GM23338 (cell line): ENCODE data around the gene OPRL1. TPM values are rescaled to one million over a fixed set of nuclear protein-coding genes. Genes with fewer than 3 reads are reported as not detected.

Experiments
- ATAC-seq: fragments of 200-7000 bp; cut with Tn5 transposase; 3 replicates; pipeline ENCODE4 v1.9.1; 2020
- DNase-seq: peaks from one replicate; pipeline ENCODE4 v3.0.0-alpha.2; 2015; ENCODE audit warnings: low spot score
- H2AFZ ChIP-seq: fragments of 200-600 bp; sonication (generic); 2 replicates; pipeline ENCODE4 v1.8.0; 2016; ENCODE audit warnings: antibody characterized with exemption, mild to moderate bottlenecking, moderate library complexity
- H3F3A ChIP-seq: fragments of 200-600 bp; sonication (generic); replicated peaks from 2 replicates; pipeline ENCODE4 v1.8.0; 2017; ENCODE audit warnings: antibody characterized with exemption, mixed run types, low read depth
- H3K27ac ChIP-seq: fragments of 200-600 bp; sonication (generic); 2 replicates; pipeline ENCODE4 v1.6.1; 2016; ENCODE audit warnings: low read depth
- H3K27me3 ChIP-seq: fragments of 200-600 bp; sonication (generic); 2 replicates; pipeline ENCODE4 v1.8.0; 2016; ENCODE audit warnings: mild to moderate bottlenecking, mixed run types, moderate library complexity; ENCODE audit not compliant: insufficient read depth
- H3K36me3 ChIP-seq: fragments of 200-600 bp; sonication (generic); 2 replicates; pipeline ENCODE4 v1.8.0; 2016; ENCODE audit warnings: mild to moderate bottlenecking; ENCODE audit not compliant: insufficient read depth
- H3K4me1 ChIP-seq: fragments of 200-600 bp; sonication (generic); 2 replicates; pipeline ENCODE4 v1.8.0; 2016; ENCODE audit warnings: mild to moderate bottlenecking, moderate library complexity; ENCODE audit not compliant: insufficient read depth
- H3K4me2 ChIP-seq: fragments of 200-600 bp; sonication (generic); 2 replicates; pipeline ENCODE4 v1.7.1; 2017; ENCODE audit warnings: mixed run types
- H3K4me3 ChIP-seq: fragments of 200-600 bp; sonication (generic); 2 replicates; pipeline ENCODE4 v1.6.1; 2016; ENCODE audit warnings: mixed run types
- H3K79me2 ChIP-seq: fragments of 200-600 bp; sonication (generic); replicated peaks from 2 replicates; pipeline ENCODE4 v1.8.0; 2017; ENCODE audit warnings: mild to moderate bottlenecking; ENCODE audit not compliant: insufficient read depth
- H3K9me2 ChIP-seq: fragments of 200-600 bp; sonication (generic); 2 replicates; pipeline ENCODE4 v1.8.0; 2017; ENCODE audit not compliant: insufficient read depth
- H4K20me1 ChIP-seq: fragments of 200-600 bp; sonication (generic); replicated peaks from 2 replicates; pipeline ENCODE4 v1.8.0; 2017; ENCODE audit warnings: mild to moderate bottlenecking; ENCODE audit not compliant: insufficient read depth
- H3K27ac Mint-ChIP-seq: 2 replicates; pipeline ENCODE4 v1.8.0; 2020; ENCODE audit warnings: inconsistent platforms, mild to moderate bottlenecking, moderate library complexity, mixed read lengths
- H3K27me3 Mint-ChIP-seq: 3 replicates; pipeline ENCODE4 v1.8.0; 2022; ENCODE audit warnings: low read depth, mild to moderate bottlenecking, moderate library complexity, mixed read lengths, inconsistent platforms; ENCODE audit not compliant: insufficient read depth, poor library complexity
- H3K36me3 Mint-ChIP-seq: 3 replicates; pipeline ENCODE4 v1.8.0; 2021; ENCODE audit warnings: low read depth, mild to moderate bottlenecking, inconsistent platforms, moderate library complexity, mixed read lengths
- H3K4me1 Mint-ChIP-seq: 3 replicates; pipeline ENCODE4 v1.8.0; 2020; ENCODE audit warnings: mild to moderate bottlenecking, inconsistent platforms, mixed read lengths
- H3K4me3 Mint-ChIP-seq: 3 replicates; pipeline ENCODE4 v1.8.0; 2021; ENCODE audit warnings: moderate library complexity, mild to moderate bottlenecking, inconsistent platforms, mixed read lengths
- H3K9me3 Mint-ChIP-seq: 3 replicates; pipeline ENCODE4 v1.8.0; 2020; ENCODE audit warnings: moderate library complexity, mild to moderate bottlenecking, inconsistent platforms, mixed read lengths
- EZH2 ChIP-seq: fragments of 200-600 bp; sonication (generic); IDR thresholded peaks from one replicate; pipeline ENCODE4 v1.8.0; 2017; ENCODE audit warnings: antibody characterized with exemption, mild to moderate bottlenecking, low read depth; ENCODE audit not compliant: unreplicated experiment
- JUNB ChIP-seq: IDR thresholded peaks from one replicate; pipeline ENCODE4 v1.6.1; 2016; ENCODE audit warnings: antibody characterized with exemption; ENCODE audit not compliant: unreplicated experiment
- NANOG ChIP-seq: IDR thresholded peaks from 2 replicates; pipeline ENCODE4 v1.6.1; 2016; ENCODE audit warnings: antibody characterized with exemption, borderline replicate concordance
- POLR2AphosphoS5 ChIP-seq: IDR thresholded peaks from 2 replicates; pipeline ENCODE4 v1.6.1; 2016; ENCODE audit warnings: antibody characterized with exemption, low read depth
- polyA plus RNA-seq: library from polyadenylated mRNA; unstranded; fragments of >200 nt; fragmentation: Nextera tagmentation; extraction: Ambion mirVana; gene quantifications from 2 replicates; pipeline ENCODE4 v1.2.1, GENCODE V29; 2016
- total RNA-seq: library from RNA; depleted of rRNA; stranded (reverse); fragments of >200 nt; shearing (Covaris generic); gene quantifications from 2 replicates; pipeline ENCODE4 v1.2.3, GENCODE V29; 2014
- TF ChIP-seq, protein P1 (sequence below): fragments of 250-450 bp; sonication (Bioruptor Pico); IDR thresholded peaks from 2 replicates; pipeline ENCODE4 v1.5.0; 2020; ENCODE audit warnings: mild to moderate bottlenecking, moderate library complexity

The OPRL1 gene
- total and polyA plus RNA-seq, 2 experiments from 2014 or later = 0.27 to 1.1 TPM

- TF ChIP-seq, protein P1, sequence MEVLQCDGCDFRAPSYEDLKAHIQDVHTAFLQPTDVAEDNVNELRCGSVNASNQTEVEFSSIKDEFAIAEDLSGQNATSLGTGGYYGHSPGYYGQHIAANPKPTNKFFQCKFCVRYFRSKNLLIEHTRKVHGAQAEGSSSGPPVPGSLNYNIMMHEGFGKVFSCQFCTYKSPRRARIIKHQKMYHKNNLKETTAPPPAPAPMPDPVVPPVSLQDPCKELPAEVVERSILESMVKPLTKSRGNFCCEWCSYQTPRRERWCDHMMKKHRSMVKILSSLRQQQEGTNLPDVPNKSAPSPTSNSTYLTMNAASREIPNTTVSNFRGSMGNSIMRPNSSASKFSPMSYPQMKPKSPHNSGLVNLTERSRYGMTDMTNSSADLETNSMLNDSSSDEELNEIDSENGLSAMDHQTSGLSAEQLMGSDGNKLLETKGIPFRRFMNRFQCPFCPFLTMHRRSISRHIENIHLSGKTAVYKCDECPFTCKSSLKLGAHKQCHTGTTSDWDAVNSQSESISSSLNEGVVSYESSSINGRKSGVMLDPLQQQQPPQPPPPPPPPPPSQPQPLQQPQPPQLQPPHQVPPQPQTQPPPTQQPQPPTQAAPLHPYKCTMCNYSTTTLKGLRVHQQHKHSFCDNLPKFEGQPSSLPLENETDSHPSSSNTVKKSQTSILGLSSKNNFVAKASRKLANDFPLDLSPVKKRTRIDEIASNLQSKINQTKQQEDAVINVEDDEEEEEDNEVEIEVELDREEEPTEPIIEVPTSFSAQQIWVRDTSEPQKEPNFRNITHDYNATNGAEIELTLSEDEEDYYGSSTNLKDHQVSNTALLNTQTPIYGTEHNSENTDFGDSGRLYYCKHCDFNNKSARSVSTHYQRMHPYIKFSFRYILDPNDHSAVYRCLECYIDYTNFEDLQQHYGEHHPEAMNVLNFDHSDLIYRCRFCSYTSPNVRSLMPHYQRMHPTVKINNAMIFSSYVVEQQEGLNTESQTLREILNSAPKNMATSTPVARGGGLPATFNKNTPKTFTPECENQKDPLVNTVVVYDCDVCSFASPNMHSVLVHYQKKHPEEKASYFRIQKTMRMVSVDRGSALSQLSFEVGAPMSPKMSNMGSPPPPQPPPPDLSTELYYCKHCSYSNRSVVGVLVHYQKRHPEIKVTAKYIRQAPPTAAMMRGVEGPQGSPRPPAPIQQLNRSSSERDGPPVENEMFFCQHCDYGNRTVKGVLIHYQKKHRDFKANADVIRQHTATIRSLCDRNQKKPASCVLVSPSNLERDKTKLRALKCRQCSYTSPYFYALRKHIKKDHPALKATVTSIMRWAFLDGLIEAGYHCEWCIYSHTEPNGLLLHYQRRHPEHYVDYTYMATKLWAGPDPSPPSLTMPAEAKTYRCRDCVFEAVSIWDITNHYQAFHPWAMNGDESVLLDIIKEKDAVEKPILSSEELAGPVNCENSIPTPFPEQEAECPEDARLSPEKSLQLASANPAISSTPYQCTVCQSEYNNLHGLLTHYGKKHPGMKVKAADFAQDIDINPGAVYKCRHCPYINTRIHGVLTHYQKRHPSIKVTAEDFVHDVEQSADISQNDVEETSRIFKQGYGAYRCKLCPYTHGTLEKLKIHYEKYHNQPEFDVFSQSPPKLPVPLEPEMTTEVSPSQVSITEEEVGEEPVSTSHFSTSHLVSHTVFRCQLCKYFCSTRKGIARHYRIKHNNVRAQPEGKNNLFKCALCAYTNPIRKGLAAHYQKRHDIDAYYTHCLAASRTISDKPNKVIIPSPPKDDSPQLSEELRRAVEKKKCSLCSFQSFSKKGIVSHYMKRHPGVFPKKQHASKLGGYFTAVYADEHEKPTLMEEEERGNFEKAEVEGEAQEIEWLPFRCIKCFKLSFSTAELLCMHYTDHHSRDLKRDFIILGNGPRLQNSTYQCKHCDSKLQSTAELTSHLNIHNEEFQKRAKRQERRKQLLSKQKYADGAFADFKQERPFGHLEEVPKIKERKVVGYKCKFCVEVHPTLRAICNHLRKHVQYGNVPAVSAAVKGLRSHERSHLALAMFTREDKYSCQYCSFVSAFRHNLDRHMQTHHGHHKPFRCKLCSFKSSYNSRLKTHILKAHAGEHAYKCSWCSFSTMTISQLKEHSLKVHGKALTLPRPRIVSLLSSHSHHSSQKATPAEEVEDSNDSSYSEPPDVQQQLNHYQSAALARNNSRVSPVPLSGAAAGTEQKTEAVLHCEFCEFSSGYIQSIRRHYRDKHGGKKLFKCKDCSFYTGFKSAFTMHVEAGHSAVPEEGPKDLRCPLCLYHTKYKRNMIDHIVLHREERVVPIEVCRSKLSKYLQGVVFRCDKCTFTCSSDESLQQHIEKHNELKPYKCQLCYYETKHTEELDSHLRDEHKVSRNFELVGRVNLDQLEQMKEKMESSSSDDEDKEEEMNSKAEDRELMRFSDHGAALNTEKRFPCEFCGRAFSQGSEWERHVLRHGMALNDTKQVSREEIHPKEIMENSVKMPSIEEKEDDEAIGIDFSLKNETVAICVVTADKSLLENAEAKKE (CRISPR knock-in tag) = no peak
- TF ChIP-seq POLR2AphosphoS5 (no peak), NANOG (no peak)
Measured at GRCh38 chr20:64047046-64047389, 32.9 kb upstream of the OPRL1 start (continued).

DNA sequence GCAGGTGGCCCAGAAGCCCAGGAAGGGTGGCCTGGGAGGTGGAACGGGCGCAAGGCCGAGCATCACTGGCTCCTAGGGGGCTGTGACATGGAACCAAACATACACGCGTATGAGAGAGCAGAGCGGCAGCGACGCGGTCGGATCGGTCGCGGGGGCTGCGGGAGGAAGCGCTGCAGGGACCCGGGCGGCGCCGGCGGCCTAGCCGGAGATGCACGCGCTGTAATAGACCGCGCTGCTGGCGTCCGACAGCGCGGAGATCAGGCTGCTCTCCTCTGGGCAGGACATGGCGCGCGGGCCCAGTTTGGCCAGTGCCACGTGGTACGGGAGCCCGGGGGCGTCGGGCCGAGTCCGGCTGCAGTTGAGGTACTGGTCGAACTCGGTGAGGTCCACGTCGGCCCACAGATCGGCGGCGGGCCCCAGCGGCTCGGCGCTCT is 31.9 kb upstream of the OPRL1 start:
- Histone ChIP-seq H3K27ac (no peak overlapping the region), H3F3A (0 out of 2 replicates have a peak, but pooled peaks cover 10% of the 10 kb centered on the region), H3K4me1 (peaks cover 13% of the 10 kb centered on the region), H2AFZ (peak overlapping the region; percentile 95), H4K20me1 (no peaks in the 10 kb centered on the region), H3K36me3 (no peaks in the 10 kb centered on the region), H3K4me2 (peak overlapping the region; percentile 76), H3K4me3 (peak overlapping the region; percentile 53), H3K27me3 (peaks cover 75% of the 10 kb centered on the region), H3K79me2 (no peaks in the 10 kb centered on the region), H3K9me2 (no peaks in the 10 kb centered on the region)
- ATAC-seq (peak; percentile 46), DNase-seq (peak; percentile 66)
- no peak for TF ChIP-seq JUNB
- TF ChIP-seq EZH2 = peak; percentile 85
- Mint-ChIP-seq H3K27ac (no peak overlapping the region), H3K36me3 (no peaks in the 10 kb centered on the region; the same call in 2 of the 3 replicates), H3K27me3 (peaks cover 70% of the 10 kb centered on the region), H3K9me3 (no peaks in the 10 kb centered on the region), H3K4me3 (peak overlapping the region; percentile 52; the same call in 2 of the 3 replicates), H3K4me1 (peaks cover 16% of the 10 kb centered on the region)
